K562 (cell line): ENCODE measurements around the gene SYCN. TPM values are rescaled to one million over a fixed set of nuclear protein-coding genes. Genes with fewer than 3 reads are reported as not detected.
A peak's percentile ranks its signal among the peaks of the same experiment; 100 is the strongest.

Source experiments
- E2F1 ChIP-seq: sonication (generic); formaldehyde crosslinking; IDR thresholded peaks from 2 replicates; pipeline ENCODE4 v1.8.1; 2023; ENCODE audit warnings: mild to moderate bottlenecking, missing genetic modification reagents, moderate library complexity
- FOXP4 ChIP-seq: sonication (generic); formaldehyde crosslinking; IDR thresholded peaks from 2 replicates; pipeline ENCODE4 v1.8.0; 2022; ENCODE audit warnings: mild to moderate bottlenecking, missing genetic modification reagents, borderline replicate concordance
- MIER1 ChIP-seq: fragments of 450-650 bp; IDR thresholded peaks from 2 replicates; pipeline ENCODE4 v1.6.1; 2016; ENCODE audit warnings: antibody characterized with exemption, mild to moderate bottlenecking, low read depth
- NFRKB ChIP-seq: fragments of 450-650 bp; IDR thresholded peaks from 2 replicates; pipeline ENCODE4 v1.6.1; 2016; ENCODE audit warnings: low read depth
- SRSF7 ChIP-seq: fragments of 200-400 bp; formaldehyde crosslinking; optimal IDR thresholded peaks from 2 replicates; pipeline ENCODE3; 2017; ENCODE audit warnings: mild to moderate bottlenecking, low read depth, low read length
- TBL1XR1 ChIP-seq, 2 experiments: IDR thresholded peaks; 2 replicates each; pipeline ENCODE4 v1.6.1; 2012; ENCODE audit warnings: improper control_type of control experiment in 2 of 2, low read length in 2 of 2, mild to moderate bottlenecking in 1 of 2
- ZNF224 ChIP-seq: sonication (generic); formaldehyde crosslinking; IDR thresholded peaks from 2 replicates; pipeline ENCODE4 v1.8.0; 2022; ENCODE audit warnings: mild to moderate bottlenecking, missing genetic modification reagents
- ZNF696 ChIP-seq: fragments of 250-450 bp; sonication (Bioruptor Pico); conservative IDR thresholded peaks from 2 replicates; pipeline ENCODE4 v1.4.0; 2020; ENCODE audit warnings: mild to moderate bottlenecking, moderate library complexity
- polyA plus RNA-seq, 8 experiments: library from polyadenylated mRNA; depleted of rRNA in 4 of 8; stranded (reverse) in 5 of 8; unstranded in 3 of 8; fragments of >200 nt; fragmentation: Nextera tagmentation in 2 of 8; fragmentation: Illumina TruSeq in 1 of 8; extraction: Ambion mirVana in 2 of 8; extraction: Trizol in 1 of 8; gene quantifications; 2 replicates each; pipeline versions ENCODE4 v1.2.1 to v1.2.3, GENCODE V29; 2011 to 2014; ENCODE audit warnings: inconsistent platforms in 1 of 8, missing spikeins in 1 of 8
- total RNA-seq, 7 experiments: library from RNA; depleted of rRNA in 6 of 7; stranded (reverse); fragments of >200 nt in 6 of 7; fragmentation: Illumina TruSeq in 2 of 7; extraction: Trizol in 2 of 7; gene quantifications; 2 replicates each; pipeline versions ENCODE4 v1.2.1 to v1.2.3, GENCODE V29; 2011 to 2021; ENCODE audit warnings: low replicate concordance in 1 of 7

SYCN gene
- total and polyA plus RNA-seq, 9 of the 15 experiments (the other 6 are each of a cell fraction or from before 2014, with no cell fraction given) = not detected

- TF ChIP-seq E2F1 (CRISPR knock-in tag) (no peak), ZNF696 (CRISPR knock-in tag) (no peak), MIER1 (peak; percentile 94), NFRKB (no peak), TBL1XR1 (IDR thresholded peaks at IDR 0.05; ENCODE audit: low read length in 2 of 2) (no peak), FOXP4 (CRISPR knock-in tag) (no peak), SRSF7 (no peak), ZNF224 (CRISPR knock-in tag) (no peak)
Observed at GRCh38 chr19:39223703-39224279, 19.7 kb upstream of the SYCN start (continued).
